Chondrocyte (in vitro differentiated cells): ENCODE data around the gene ELANE. TPM values are rescaled to one million over a fixed set of nuclear protein-coding genes. Genes with fewer than 3 reads are reported as not detected.

Source experiments
- DNase-seq: peaks from one replicate; pipeline ENCODE4 v3.0.0; 2021; ENCODE audit warnings: mixed read lengths, low spot score
- H3K27ac Mint-ChIP-seq: one replicate; pipeline ENCODE4 v1.8.0; 2021; ENCODE audit warnings: mild to moderate bottlenecking, moderate library complexity, mixed read lengths; ENCODE audit not compliant: unreplicated experiment
- H3K27me3 Mint-ChIP-seq: 2 replicates; pipeline ENCODE4 v1.8.0; 2021; ENCODE audit warnings: low read depth, mixed read lengths
- H3K36me3 Mint-ChIP-seq: 2 replicates; pipeline ENCODE4 v1.8.0; 2021; ENCODE audit warnings: low read depth, mixed read lengths
- H3K4me1 Mint-ChIP-seq: 2 replicates; pipeline ENCODE4 v1.8.0; 2021; ENCODE audit warnings: low read depth, mild to moderate bottlenecking, mixed read lengths
- H3K4me3 Mint-ChIP-seq: one replicate; pipeline ENCODE4 v1.8.0; 2021; ENCODE audit warnings: mild to moderate bottlenecking, moderate library complexity, mixed read lengths; ENCODE audit not compliant: unreplicated experiment
- H3K9me3 Mint-ChIP-seq: 2 replicates; pipeline ENCODE4 v1.8.0; 2021; ENCODE audit warnings: low read depth, mixed read lengths
- total RNA-seq: library from RNA; stranded (reverse); gene quantifications from 3 replicates; pipeline ENCODE4 v1.2.1, GENCODE V29; 2021
- TF ChIP-seq, protein P1 (sequence below): fragments of 200-600 bp; sonication (generic); IDR thresholded peaks from 2 replicates; pipeline ENCODE4 v1.5.0; 2021; ENCODE audit warnings: antibody characterized with exemption, mild to moderate bottlenecking, moderate library complexity

Gene ELANE
- total RNA-seq, 1 donor from 2014 or later: not detected

DNA sequence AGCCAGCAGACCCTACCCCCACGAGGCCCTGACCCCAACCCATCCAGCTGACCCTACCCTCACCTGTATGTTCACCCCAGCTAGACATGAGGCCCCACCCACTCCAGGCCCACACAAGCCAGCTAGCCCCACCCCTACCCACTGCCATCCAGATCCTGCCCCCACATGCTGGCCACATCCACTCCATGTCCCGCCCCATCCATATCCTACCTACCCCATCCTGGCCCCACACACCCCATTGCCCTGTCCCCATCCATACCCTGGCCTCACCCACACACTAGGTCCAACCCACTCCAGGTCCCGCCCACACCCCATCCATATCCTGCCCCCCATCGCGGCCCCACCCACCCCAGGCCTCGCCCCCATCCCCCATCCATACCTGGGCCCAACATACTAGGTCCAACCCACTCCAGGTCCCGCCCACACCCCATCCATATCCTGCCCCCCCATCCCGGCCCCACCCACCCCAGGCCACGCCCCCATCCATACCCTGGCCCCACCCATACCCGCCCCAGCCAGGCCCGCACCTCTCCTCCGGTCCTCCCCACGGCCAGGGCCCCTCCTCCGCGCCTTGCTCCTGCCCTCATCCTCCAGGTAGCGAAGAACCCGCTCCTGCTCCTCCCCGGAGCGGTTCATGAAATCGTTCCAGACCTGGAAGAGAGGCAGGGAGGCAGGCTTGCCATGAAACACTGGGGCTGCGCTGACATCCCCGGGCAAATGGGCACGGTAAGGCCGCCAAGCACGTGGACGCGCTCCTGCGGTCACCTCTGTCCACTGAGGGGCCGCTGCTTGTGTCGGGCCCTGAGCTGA is 48.4 kb downstream of the ELANE start:
- no peaks in the 10 kb centered on the region for H3K9me3 Mint-ChIP-seq
- peak; percentile 80 for DNase-seq
- H3K36me3 Mint-ChIP-seq: peaks cover 6% of the 10 kb centered on the region
- TF ChIP-seq, protein P1, sequence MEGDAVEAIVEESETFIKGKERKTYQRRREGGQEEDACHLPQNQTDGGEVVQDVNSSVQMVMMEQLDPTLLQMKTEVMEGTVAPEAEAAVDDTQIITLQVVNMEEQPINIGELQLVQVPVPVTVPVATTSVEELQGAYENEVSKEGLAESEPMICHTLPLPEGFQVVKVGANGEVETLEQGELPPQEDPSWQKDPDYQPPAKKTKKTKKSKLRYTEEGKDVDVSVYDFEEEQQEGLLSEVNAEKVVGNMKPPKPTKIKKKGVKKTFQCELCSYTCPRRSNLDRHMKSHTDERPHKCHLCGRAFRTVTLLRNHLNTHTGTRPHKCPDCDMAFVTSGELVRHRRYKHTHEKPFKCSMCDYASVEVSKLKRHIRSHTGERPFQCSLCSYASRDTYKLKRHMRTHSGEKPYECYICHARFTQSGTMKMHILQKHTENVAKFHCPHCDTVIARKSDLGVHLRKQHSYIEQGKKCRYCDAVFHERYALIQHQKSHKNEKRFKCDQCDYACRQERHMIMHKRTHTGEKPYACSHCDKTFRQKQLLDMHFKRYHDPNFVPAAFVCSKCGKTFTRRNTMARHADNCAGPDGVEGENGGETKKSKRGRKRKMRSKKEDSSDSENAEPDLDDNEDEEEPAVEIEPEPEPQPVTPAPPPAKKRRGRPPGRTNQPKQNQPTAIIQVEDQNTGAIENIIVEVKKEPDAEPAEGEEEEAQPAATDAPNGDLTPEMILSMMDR: no peak
- no peaks in the 10 kb centered on the region for H3K27me3 Mint-ChIP-seq
- no peaks in the 10 kb centered on the region for H3K4me1 Mint-ChIP-seq
- no peak overlapping the region for H3K27ac Mint-ChIP-seq
- H3K4me3 Mint-ChIP-seq: no peak overlapping the region

DNA sequence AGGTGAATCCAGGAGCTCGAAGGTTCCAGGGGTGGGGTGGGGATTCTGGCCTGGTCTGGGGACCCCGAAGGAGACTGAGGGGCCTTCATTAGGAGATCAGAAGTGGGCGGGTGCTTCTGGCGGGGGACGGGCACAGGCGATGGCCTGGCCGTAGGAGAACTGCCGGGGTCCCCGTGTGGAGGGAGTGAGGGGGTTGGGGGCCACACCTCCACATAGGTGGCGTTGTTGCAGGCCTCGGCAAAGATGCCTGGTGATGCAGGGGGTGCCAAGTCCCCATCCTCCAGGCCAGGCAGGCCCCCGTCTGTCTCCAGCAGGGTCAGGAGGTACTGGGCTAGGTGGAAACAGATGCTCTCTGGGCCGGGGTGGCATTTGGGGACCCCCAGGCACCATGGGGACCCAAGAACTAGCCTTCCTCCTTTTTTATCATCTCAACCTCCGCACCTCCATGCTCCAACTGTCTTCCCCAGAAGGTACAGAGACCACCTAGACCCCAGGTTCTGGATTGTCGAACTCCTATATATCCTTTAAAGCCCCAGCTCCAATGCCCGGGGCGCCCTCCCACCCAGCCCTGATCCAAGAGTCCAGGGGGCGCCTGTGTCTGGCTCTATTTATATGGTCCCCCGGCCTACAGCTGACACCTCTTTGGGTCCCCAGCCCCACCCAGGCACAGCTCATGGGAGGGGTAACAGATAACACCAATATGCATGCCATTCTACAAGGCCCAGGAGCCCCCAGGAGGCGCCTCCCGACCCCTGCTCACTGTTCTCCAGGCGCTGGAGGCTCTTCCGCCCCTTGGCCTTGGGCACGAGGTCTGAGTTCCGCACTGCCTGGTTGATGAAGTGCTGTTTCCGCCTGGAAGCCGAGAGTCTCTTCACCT is 49.4 kb downstream of the ELANE start:
- TF ChIP-seq, protein P1: no peak
- H3K4me1 Mint-ChIP-seq: no peaks in the 10 kb centered on the region
- no peak overlapping the region for H3K4me3 Mint-ChIP-seq
- H3K27ac Mint-ChIP-seq: no peak overlapping the region
- DNase-seq: peak; percentile 83
- peaks cover 6% of the 10 kb centered on the region for H3K36me3 Mint-ChIP-seq
- no peaks in the 10 kb centered on the region for H3K27me3 Mint-ChIP-seq
- no peaks in the 10 kb centered on the region for H3K9me3 Mint-ChIP-seq

DNA sequence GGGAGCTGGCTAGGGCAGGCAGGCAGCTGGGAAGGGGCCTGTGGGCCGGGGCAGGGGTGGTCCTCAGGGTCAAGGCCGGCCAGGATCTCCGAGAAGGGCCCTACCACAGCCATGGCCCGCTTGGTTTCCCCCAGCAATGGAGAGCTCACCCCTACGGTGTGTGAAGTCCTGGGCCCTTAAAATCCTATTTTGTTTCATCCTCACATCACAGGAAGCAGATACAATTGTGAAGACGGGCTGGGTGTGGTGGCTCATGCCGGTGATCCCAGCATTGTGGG is 49.9 kb downstream of the ELANE start:
- Mint-ChIP-seq H3K4me3 (no peak overlapping the region), H3K27me3 (no peaks in the 10 kb centered on the region), H3K4me1 (no peaks in the 10 kb centered on the region), H3K9me3 (no peaks in the 10 kb centered on the region), H3K27ac (no peak overlapping the region), H3K36me3 (peaks cover 2% of the 10 kb centered on the region)
- DNase-seq: peak; percentile 80
- TF ChIP-seq, protein P1: no peak

DNA sequence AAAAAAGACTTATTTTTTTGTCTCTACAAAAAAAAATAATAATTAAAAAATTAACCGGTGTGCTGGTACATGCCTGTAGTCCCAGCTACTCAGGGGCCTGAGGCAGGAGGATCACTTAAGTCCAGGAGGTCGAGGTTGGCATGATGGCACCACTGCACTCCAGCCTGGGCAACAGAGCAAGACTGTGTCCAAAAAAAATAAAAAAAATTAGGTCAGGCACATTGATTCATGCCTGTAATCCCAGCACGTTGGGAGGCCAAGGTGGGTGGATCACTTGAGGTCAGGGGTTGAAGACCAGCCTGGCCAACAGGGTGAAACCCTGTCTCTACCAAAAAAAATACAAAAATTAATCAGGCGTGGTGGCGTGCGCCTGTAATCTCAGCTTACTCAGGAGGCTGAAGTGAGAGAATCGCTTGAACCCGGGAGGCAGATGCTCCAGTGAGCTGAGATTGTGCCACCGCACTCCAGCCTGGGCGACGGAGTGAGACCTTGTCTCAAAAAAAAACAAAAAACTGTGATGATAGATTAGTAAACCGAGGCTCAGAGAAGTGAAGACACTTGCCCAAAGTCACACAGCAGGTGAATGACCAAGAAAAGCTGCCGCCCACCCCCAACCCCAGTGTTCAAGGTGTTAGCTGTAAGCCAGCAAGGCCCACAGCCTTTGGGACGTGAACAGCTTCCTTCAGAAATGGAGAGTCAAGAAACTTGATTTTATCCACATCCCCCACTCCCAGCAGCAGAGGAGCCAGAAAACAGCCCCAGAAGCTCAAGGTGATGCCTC is 50.5 kb downstream of the ELANE start:
- no peak overlapping the region for H3K27ac Mint-ChIP-seq
- H3K36me3 Mint-ChIP-seq: peaks cover 1% of the 10 kb centered on the region
- H3K9me3 Mint-ChIP-seq: no peaks in the 10 kb centered on the region
- H3K4me3 Mint-ChIP-seq: no peak overlapping the region
- no peak for DNase-seq
- no peaks in the 10 kb centered on the region for H3K4me1 Mint-ChIP-seq
- H3K27me3 Mint-ChIP-seq: no peaks in the 10 kb centered on the region
- TF ChIP-seq, protein P1: no peak

DNA sequence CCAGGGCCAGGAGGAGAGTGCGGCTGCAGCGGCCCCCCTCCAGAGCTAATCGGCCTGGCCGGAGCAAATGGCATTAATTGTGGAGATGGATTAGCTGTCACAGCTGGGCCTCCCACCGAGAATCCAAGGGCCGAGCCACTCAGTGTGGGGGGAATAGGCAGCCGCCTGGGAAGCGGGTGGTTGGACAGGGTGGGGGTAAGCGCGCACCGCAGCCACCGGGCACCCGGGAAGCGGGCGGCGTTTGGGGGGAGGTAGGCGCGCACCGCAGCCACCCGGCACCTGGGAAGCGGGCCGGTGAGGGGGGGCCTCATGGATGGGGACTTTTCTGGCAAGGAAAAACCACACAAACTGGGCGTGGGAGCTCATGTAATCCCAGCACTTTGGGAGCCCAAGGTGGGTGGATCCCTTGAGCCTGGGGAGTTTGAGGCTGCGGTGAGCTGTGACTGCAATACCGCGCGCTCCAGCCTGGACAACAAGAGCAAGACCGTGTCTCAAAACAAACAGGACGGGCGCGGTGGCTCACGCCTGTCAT is 51.2 kb downstream of the ELANE start:
- TF ChIP-seq, protein P1: no peak
- peak; percentile 67 for DNase-seq
- H3K27me3 Mint-ChIP-seq: no peaks in the 10 kb centered on the region
- H3K27ac Mint-ChIP-seq: no peak overlapping the region
- H3K36me3 Mint-ChIP-seq: no peaks in the 10 kb centered on the region
- H3K4me1 Mint-ChIP-seq: no peaks in the 10 kb centered on the region
- H3K4me3 Mint-ChIP-seq: no peak overlapping the region
- no peaks in the 10 kb centered on the region for H3K9me3 Mint-ChIP-seq
